ENCODE results near the gene FAM107B.

Gene FAM107B

DNA sequence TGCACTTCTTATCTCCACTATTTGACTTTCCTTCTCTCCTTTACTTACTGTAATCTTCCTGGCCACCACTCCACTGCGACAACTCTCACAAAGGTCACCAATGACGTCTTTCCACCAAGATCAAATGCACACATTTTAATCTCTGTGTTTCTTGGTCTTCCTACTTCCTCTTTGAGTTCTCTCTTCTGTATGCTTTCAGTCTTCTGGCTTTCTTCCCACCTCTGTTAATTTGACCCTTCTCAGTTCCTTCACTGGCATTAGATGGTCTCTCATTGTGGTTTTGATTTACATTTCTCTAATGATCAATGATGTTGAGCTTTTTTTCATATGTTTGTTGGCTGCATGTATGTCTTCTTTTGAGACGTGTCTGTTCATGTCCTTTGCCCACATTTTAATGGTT, 31.9 kb downstream of the FAM107B start:
- Histone ChIP-seq H3K36me3 (no peaks in the 10 kb centered on the region), H3K27me3 (no peaks in the 10 kb centered on the region), H3K9me3 (no peaks in the 10 kb centered on the region), H3K4me3 (ENCODE audit: low read depth in 1 of 2, low read length in 1 of 2) (no peak overlapping the region), H3K4me1 (ENCODE audit: control insufficient read depth in 1 of 2, insufficient read depth in 1 of 2, low read depth in 1 of 2, low read length in 1 of 2) (no peaks in the 10 kb centered on the region), H3K27ac (no peak overlapping the region)
- TF ChIP-seq CTCF (IDR thresholded peaks at IDR 0.05): no peak

DNA sequence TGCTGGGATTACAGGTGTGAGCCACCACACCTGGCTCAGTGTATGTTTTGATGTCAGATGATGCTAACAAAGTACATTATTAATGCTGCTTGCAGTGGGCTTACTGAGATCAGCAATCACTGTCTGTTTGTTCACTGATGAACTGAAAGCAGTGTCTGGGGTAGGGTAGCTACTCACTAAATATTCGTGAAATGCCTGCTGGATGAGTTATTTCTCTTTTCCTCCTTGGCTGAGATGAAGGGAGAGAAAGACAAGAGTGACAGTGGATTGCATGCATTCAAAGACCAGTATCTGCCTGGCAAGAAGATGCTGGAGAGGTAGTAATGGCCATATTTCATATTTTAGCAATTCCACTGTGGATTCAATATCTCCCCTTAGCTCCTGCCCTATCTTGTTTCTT, 32.3 kb downstream of the FAM107B start:
- no peak overlapping the region for H3K27ac ChIP-seq
- no peak overlapping the region for H3K4me3 ChIP-seq (ENCODE audit: low read depth in 1 of 2, low read length in 1 of 2)
- H3K36me3 ChIP-seq: no peaks in the 10 kb centered on the region
- H3K9me3 ChIP-seq: no peaks in the 10 kb centered on the region
- no peak for TF ChIP-seq CTCF (IDR thresholded peaks at IDR 0.05)
- H3K4me1 ChIP-seq (ENCODE audit: control insufficient read depth in 1 of 2, insufficient read depth in 1 of 2, low read depth in 1 of 2, low read length in 1 of 2): no peaks in the 10 kb centered on the region
- H3K27me3 ChIP-seq: no peaks in the 10 kb centered on the region

DNA sequence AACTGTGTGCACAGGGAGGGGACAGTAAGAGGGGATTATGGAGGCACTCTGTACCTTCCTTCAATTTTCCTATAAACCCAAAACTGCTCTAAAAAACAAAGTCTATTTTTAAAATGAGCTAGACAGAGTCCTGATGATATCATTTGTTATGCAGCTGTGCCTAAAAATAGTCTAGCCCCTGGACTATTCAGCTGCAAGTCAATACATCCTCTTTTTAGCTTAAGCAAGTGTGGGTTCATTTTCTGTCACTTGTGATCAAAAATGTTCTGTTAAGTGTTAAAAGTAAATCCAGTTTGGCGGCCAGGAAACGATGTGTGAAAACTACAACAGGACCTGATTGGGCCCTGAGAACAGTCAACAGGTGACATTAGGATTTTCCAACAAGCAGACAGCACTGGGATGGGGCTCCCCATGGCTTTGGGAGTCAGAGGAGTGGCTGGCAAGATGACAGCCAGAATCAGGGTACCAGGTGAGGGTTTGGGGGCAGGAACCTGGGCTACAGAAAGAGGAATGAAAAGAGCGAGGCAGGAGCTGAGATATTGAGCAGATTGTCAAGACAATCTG, 33.9 kb downstream of the FAM107B start:
- Histone ChIP-seq H3K4me3 (ENCODE audit: low read depth in 1 of 2, low read length in 1 of 2) (no peak overlapping the region), H3K4me1 (ENCODE audit: control insufficient read depth in 1 of 2, insufficient read depth in 1 of 2, low read depth in 1 of 2, low read length in 1 of 2) (no peaks in the 10 kb centered on the region), H3K9me3 (no peaks in the 10 kb centered on the region), H3K27ac (no peak overlapping the region), H3K27me3 (no peaks in the 10 kb centered on the region), H3K36me3 (no peaks in the 10 kb centered on the region)
- TF ChIP-seq CTCF (IDR thresholded peaks at IDR 0.05): no peak

DNA sequence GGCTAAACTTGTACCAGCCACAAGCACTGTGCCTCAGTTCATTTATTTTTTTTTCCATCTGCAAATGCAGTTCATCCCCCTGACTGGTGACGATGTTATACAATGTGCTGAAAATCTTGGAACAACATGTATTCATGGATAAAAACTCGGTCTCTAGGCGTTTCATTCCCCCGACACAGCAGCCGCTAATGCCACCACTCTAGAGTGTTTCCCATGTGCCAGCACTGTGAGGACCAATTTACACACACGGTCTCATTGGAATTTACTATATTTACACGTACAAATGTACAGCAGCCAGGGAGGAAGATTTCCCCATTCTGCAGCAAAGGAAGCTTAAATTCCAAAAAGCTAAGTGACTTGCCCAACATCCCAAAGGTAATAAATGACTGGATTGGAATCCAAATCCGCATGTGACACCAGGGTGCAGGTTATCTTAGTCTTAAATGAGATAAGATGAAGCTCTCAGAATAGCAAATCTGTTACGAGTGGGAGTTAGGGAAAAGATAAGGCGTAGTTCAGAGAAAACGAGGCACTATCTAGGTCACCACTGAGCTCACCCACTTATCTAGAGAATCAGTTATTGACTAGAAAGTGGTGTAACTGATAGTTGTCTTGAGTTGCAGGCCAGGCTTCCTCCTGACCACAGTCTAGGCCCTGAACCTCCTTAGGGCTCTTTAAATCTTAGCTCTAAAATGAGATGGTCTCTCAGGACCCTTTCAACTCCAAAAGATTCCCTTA, 36.7 kb downstream of the FAM107B start:
- Histone ChIP-seq H3K9me3 (no peaks in the 10 kb centered on the region), H3K4me3 (ENCODE audit: low read depth in 1 of 2, low read length in 1 of 2) (no peak overlapping the region), H3K4me1 (ENCODE audit: control insufficient read depth in 1 of 2, insufficient read depth in 1 of 2, low read depth in 1 of 2, low read length in 1 of 2) (no peaks in the 10 kb centered on the region), H3K36me3 (no peaks in the 10 kb centered on the region), H3K27ac (no peak overlapping the region), H3K27me3 (no peaks in the 10 kb centered on the region)
- TF ChIP-seq CTCF (IDR thresholded peaks at IDR 0.05): no peak

DNA sequence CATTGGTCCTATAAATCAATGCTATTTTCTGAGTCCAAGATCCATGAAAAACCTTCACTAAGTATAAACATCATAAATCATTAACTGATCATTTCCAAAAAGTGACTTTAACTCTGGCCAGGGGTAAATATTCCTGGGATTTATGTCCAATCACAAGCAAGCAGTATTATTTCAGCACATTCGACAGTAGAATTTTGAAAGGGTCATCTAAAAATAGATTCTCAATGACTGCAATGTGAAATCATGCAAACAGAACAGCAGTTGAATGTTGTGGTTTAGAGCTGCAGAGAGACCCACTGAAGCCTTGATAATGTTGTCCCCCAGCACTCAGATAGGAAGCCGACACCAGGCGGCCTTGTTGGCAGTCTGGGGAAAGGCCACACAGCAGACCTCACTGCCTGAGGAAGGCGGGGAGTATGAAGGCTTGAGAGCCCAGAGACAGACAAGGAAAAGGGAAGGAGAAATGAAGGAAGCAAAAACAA, 38.1 kb downstream of the FAM107B start:
- Histone ChIP-seq H3K9me3 (no peaks in the 10 kb centered on the region), H3K4me3 (ENCODE audit: low read depth in 1 of 2, low read length in 1 of 2) (no peak overlapping the region), H3K36me3 (no peaks in the 10 kb centered on the region), H3K27me3 (no peaks in the 10 kb centered on the region), H3K4me1 (ENCODE audit: control insufficient read depth in 1 of 2, insufficient read depth in 1 of 2, low read depth in 1 of 2, low read length in 1 of 2) (no peaks in the 10 kb centered on the region), H3K27ac (no peak overlapping the region)
- TF ChIP-seq CTCF (IDR thresholded peaks at IDR 0.05): no peak
